Measurements from ENCODE around the gene SCN5A.

Gene SCN5A

GRCh38 chr3:38599886-38600285, 49.6 kb downstream of the SCN5A start:
- DNase-seq (ENCODE audit: low spot score) = no peak
- POLR2A ChIA-PET (ENCODE audit: low non-redundant PET) = no interaction called here
- CTCF ChIA-PET = no interaction called here

GRCh38 chr3:38598791-38599190, 50.7 kb downstream of the SCN5A start:
- CTCF ChIA-PET = interaction anchor here (1.1 kb wide), 1 partner anchor 34 kb away, joined by 3 read pairs; no protein-coding TSS in a partner anchor
- TF ChIP-seq CTCF (conservative IDR thresholded peaks at IDR 0.05; ENCODE audit: low read depth) = no peak
- no peak for DNase-seq (ENCODE audit: low spot score)
- POLR2A ChIA-PET (ENCODE audit: low non-redundant PET) = no interaction called here
- no peak overlapping the region for H3K27ac ChIP-seq

More at GRCh38 chr3:38599886-38600285, 49.6 kb downstream of the SCN5A start:
- H3K27ac ChIP-seq = no peak overlapping the region
- no peak for TF ChIP-seq CTCF (conservative IDR thresholded peaks at IDR 0.05; ENCODE audit: low read depth)

- H3K27ac ChIP-seq = no peak overlapping the region
- no peak for DNase-seq (ENCODE audit: low spot score)
- CTCF ChIA-PET = interaction anchor here (1.1 kb wide), 1 partner anchor 35 kb away, joined by 3 read pairs; no protein-coding TSS in a partner anchor
- POLR2A ChIA-PET (ENCODE audit: low non-redundant PET) = no interaction called here
- TF ChIP-seq CTCF (conservative IDR thresholded peaks at IDR 0.05; ENCODE audit: low read depth) = no peak
Observed at GRCh38 chr3:38597502-38598060, 51.9 kb downstream of the SCN5A start.

GRCh38 chr3:38595393-38595792, 54.1 kb downstream of the SCN5A start:
- TF ChIP-seq CTCF (conservative IDR thresholded peaks at IDR 0.05; ENCODE audit: low read depth) = no peak
- ChIA-PET POLR2A (ENCODE audit: low non-redundant PET) (no interaction called here), CTCF (no interaction called here)
- H3K27ac ChIP-seq = no peak overlapping the region
- DNase-seq (ENCODE audit: low spot score) = no peak

GRCh38 chr3:38590521-38590920, 59.0 kb downstream of the SCN5A start:
- TF ChIP-seq CTCF (conservative IDR thresholded peaks at IDR 0.05; ENCODE audit: low read depth) = no peak
- no peak for DNase-seq (ENCODE audit: low spot score)
- ChIA-PET CTCF (interaction anchor here (0.6 kb wide), 1 partner anchor 468 kb away, joined by 3 read pairs; no protein-coding TSS in a partner anchor), POLR2A (ENCODE audit: low non-redundant PET) (no interaction called here)
- no peak overlapping the region for H3K27ac ChIP-seq

- TF ChIP-seq CTCF (conservative IDR thresholded peaks at IDR 0.05; ENCODE audit: low read depth) = no peak
- POLR2A ChIA-PET (ENCODE audit: low non-redundant PET) = no interaction called here
Observed at GRCh38 chr3:38588995-38589937, 60.2 kb downstream of the SCN5A start.

More at GRCh38 chr3:38588995-38589937, 60.2 kb downstream of the SCN5A start:
- H3K27ac ChIP-seq = no peak overlapping the region
- CTCF ChIA-PET = no interaction called here
- DNase-seq (ENCODE audit: low spot score) = no peak

All from RWPE1 (cell line).